A375 (cell line): ENCODE data around the gene JPH4. TPM values are rescaled to one million over a fixed set of nuclear protein-coding genes. Genes with fewer than 3 reads are reported as not detected.

Experiments
- total RNA-seq: library from RNA; depleted of rRNA; stranded (reverse); fragments of >200 nt; shearing (Covaris generic); gene quantifications from 2 replicates; pipeline ENCODE4 v1.2.3, GENCODE V29; 2014; rRNA removed

Gene JPH4
- not detected in 2 replicates for total RNA-seq

DNA sequence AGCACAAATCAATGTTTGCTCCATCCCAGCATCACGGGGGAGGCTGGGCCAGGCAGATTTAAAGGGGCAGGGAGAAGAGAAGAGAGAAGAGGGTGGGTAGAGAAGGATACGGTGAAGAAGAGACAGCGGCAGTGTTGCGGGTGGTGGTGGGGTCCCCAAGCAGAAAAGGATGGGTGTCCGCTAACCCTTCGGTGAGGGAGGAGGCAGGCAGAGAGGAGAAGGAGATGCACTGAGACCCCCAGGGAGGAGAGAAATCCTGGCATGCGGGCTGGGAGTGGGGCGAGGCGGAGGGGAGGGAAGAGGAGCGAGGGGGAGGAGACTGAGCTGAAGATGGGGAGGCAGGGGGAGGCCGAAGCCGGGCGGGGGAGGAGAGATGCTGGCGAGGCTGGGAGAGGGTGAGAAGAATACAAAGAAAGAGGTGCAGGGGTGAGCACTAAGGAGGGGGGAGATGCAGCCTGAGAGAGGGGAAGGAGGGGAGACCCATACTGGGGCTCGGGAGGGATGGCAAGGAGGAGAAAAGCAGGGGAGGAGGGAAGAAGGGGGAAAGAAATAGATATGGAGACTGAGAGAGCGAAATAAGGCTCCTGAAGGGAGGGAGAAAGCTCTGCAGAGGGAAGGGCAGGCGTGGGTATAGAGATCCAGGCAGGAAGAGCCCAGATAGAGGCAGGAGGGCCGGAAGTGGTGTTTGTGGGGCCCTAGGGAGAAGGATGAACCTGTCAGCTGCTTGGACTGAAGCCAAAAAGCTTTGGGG lies at the start of gene JPH4:
JPH4 (minus strand) TSS at position 231 of the 751 bp plus-strand sequence. CDS start 1,337 bp downstream, outside the sequence.

DNA sequence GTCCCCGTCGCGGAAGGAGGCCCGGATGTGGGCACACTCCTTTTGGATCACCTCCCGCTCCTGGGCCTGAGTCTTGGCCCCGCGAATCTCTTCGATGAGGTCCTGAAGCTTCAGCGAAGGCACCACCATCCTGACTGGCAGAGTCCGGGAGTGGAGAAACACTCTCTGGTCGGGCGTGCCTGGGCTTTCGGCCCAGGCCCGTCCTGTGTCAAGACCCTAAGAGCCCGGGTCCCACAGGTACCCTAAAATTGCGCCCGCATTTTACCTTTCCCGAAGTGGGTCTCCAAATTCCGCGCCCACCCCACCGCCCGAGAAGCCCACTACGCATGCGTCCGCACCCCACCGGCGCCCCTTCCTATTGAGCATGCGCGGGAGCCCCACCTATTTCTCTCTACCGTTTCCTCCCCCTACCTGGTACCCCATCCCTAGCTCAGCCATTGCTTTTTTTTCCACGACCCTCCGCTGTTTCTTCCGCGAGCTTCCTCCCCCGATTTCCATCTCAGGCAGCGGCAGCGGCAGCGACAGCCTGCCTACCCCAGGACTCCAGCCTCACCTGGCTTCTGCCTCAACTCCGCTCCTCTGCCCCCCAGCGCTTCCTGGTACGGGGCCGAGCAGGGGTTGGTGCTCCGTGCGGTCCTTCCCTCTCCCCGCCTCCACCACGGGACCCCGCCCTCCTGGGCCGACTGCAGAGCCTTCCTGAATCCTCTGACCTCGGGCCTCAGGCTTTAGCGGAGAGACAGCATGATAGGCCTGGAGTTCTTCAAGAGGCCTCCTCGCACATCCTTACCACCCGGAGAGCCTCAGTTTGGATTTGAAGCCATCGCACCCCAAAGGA lies 11.2 kb downstream of the JPH4 start, which contains the start of gene AP1G2:
AP1G2 (minus strand) TSS at position 606 of the 835 bp plus-strand sequence; CDS start at position 129, 477 bp downstream.

DNA sequence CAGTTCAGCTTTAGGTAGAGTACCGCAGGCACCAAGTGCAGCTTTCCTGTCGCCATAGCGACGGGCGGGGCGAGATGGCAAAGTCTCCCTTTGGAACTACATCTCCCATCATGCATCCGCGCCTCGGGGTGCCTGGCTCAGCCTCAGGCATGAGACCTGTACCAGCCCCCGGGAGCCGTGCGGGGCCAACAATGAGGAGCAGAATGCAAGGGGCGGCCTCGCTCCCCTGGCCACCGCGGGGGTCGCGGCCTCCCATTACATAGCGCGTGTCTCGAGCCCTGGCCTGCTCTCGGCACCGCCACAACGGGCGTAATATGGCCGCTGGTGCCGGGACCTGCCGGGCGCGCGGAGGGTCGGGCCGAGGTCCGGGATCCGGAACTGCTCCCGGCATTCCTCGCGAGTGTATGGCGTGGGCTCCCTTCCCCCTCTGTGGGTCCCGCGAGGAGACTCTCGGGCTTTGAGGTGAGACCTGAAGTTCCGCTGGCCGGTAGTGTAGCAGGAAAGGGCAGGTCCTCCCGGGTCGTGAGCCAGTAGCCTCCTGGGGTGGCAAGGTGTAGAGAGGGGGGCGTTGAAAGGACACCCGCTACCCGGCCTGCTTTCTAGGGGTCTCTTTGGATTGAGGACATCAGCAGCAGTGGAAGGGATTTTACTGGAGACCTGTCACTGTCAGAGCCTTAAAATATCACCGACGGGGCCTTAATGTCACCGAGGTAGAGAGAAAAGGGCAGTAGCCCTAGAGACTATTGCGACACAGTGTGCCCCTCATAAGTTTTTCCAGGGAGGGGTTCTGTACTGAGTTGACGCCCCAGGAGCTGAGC lies 22.5 kb downstream of the JPH4 start, which contains the start of gene THTPA:
THTPA (plus strand) TSS at position 390 of the 818 bp plus-strand sequence. CDS start 487 bp downstream, outside the sequence.

DNA sequence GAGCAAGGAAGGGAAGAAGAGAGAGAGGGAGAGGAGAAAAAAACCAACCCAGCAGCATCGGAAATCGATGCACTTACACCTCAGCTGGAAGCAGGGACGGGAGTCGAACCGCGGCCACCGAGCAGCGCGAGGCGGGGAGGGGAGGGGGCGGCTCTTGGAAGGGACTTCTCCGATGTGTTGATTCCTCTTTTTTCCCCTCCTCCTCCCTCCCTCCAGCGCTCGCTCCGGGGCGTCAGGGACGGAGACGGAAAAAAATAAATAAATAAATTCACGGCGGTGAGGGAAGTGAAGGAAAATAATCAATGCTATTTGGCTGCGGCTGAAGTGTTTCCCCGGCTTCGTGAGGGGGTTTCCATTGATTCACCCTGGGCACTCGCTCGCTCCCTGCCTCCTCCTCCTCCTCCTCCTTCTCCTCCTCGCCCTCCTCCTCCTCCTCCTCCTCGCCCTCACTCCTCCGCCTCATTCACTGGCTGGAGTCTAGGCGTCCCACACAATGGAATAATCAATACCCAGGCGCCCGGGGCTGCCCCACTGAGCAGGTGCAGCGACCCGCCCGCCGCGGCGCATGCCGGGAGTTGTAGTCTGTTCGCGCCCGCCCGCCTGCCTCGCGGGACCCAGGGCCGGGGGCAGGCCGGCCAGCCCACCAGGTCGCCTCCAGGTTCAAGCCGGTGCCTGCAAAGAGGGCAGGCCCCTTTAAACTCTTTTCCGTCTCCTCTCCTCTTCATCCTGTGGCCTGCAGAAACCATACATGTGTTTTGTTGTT lies 27.1 kb downstream of the JPH4 start, which contains the start of gene ZFHX2:
ZFHX2 (minus strand) TSS at position 500 of the 763 bp plus-strand sequence. CDS start 16,440 bp downstream, outside the sequence.

Other genes starting within 250 kb of the JPH4 start
- gene SLC22A17, start 225.9 kb downstream of the JPH4 start, total RNA-seq, result 0.64 and 2.1 TPM in 2 replicates
- not detected in 2 replicates for gene EFS, start 213.6 kb downstream of the JPH4 start, total RNA-seq
- gene IL25, start 206.0 kb downstream of the JPH4 start, total RNA-seq, result not detected in 2 replicates
- gene CMTM5, start 201.7 kb downstream of the JPH4 start, total RNA-seq, result 0.64 and 0.98 TPM in 2 replicates
- gene MYH6, start 170.5 kb downstream of the JPH4 start, total RNA-seq, result not detected in 2 replicates
- gene MYH7, start 143.1 kb downstream of the JPH4 start, total RNA-seq, result not detected in 2 replicates
- gene NGDN, start 109.1 kb downstream of the JPH4 start, total RNA-seq, result 74.9 and 83.3 TPM in 2 replicates
- gene ZFHX2, start 27.0 kb downstream of the JPH4 start, total RNA-seq, result 0.26 and 1.5 TPM in 2 replicates
- gene THTPA, start 22.5 kb downstream of the JPH4 start, total RNA-seq, result 15.9 and 23.6 TPM in 2 replicates
- 10.2 and 15.8 TPM in 2 replicates for gene AP1G2, start 11.0 kb downstream of the JPH4 start, total RNA-seq
- gene DHRS2, start 57.6 kb upstream of the JPH4 start, total RNA-seq, result 14.6 and 15.6 TPM in 2 replicates